Measurements from ENCODE around the gene MAN1A1.

Gene MAN1A1

DNA sequence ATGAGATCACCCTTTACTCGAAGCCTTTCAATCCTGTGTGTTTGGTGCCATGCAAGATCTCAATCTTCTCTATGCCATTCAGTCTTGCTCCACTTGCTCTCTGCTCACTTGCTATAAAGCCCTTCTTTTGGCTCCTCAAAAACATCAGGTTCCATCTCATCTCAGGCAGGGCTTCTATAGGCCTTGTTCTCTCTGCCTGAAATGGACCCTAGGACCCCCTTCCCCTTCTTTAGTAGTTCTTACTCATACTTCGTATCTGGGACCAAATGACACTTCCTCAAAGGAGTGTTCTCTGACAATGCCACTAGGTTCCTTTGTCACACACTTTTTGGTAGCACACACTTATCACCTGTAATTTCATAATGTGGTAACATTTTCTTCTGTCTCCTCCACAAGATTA is 154.4 kb downstream of the MAN1A1 start:
- no peak for DNase-seq (ENCODE audit: low read depth)

DNA sequence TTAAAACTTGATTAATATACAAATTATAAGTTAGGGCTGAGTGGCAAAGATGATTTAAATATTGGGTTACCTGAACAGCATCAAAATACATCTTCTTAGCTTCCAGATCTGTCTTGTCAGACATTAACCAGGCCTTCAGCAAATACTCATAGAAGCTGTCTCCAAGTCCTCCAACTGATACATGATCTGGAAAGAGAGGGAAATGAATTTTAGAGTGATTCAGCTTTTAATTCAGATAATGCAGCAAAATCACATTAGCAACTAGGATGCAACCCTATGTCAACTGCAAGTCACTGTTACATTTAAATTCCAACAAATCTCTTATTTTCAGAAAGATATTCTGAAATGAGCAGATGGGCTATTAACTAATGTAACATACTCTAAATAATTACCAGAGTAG is 155.9 kb downstream of the MAN1A1 start:
- DNase-seq (ENCODE audit: low read depth), result no peak

DNA sequence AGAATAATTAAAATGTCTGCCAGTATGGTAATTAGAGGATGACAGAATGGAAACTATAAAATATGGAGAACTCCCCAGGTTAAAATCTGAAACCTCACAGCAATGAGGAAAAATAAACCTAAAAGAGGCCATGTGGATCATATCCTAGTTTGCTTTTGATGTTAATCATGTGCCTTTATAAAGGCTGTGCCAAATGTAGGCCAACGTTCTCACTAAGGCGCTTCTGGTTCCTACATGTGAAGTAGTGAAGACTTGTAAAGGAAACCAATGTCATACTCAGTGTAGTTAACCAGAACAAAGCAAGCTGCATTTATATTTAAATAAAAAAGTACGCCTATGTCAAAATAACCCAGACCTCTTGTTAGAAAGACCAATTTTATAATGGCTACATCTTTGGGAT is 157.4 kb downstream of the MAN1A1 start:
- DNase-seq (ENCODE audit: low read depth), result no peak

DNA sequence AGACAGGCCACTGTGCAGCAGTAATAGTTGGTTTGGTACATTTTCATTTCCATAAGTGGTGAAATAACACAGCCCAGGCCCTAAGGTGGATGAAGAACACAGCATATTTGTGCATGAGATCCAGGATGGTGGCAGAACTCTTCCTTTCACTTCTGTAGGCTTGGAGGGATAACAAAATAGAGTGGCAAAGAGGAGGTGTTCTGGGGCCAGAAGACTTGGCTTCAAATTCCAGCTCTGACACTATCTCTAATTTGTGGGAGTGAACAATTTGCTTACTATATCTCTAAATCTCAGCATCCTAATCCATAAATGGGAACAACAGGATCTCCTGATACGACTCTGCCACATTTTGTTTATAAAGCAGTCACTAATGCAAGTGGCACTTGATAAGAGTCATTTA is 159.4 kb downstream of the MAN1A1 start:
- DNase-seq (ENCODE audit: low read depth), result no peak

DNA sequence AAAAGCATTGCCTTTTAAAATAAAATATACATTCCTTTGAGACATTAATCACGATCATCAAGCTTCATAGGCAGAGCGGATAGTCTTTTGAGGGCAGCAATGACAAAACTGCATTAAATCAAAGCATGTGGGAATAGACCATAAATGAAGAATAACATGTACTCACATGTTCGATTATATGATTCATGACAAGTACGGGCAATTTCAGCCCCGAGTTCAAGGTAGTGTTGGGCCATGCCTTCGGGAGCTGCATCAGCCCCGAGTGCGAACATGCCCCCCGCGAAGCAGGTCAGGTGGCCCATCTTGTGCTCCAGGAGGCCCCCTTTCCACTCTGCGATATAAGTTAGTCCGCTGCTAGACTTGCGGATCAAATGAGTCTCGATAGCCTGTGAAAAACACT is 160.1 kb downstream of the MAN1A1 start:
- DNase-seq (ENCODE audit: low read depth), result no peak

DNA sequence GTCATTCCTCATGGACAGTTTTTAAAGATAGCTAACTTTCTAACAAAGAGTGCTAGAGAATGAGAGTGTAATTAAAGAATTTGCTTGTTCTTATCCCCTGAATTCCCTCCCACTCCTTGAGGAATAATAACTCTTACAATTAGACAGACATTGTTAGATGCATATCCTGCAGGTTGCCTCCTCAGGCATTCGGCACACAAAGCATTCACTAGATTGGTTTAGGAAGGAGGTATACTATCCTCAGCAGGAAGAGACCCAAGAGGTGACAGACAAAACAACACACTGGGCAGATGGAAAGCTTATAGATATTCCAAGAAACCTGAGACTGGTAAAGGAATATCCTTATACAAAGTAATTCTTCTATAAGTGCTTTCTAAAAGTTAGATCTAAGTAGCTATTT is 162.0 kb downstream of the MAN1A1 start:
- no peak for DNase-seq (ENCODE audit: low read depth)

DNA sequence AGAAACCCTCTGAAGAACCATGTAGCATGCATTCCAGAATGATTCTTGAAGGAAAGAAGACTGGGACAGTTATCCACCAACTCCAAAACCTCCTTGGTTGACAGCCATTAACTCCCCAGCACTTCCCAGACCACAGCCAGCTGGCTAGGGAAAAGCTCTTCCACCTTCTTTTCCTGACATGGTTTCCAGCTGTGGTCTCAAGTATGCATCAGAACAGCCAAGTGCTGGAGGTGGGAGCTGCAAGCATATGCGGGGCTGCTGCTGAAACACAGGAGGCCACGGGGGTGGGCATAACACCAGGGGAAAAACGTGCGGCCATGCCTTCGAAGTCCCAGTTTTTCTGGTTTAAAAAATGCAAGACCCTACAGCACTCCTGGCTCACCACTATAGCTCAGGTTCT is 163.1 kb downstream of the MAN1A1 start:
- DNase-seq (ENCODE audit: low read depth), result no peak

DNA sequence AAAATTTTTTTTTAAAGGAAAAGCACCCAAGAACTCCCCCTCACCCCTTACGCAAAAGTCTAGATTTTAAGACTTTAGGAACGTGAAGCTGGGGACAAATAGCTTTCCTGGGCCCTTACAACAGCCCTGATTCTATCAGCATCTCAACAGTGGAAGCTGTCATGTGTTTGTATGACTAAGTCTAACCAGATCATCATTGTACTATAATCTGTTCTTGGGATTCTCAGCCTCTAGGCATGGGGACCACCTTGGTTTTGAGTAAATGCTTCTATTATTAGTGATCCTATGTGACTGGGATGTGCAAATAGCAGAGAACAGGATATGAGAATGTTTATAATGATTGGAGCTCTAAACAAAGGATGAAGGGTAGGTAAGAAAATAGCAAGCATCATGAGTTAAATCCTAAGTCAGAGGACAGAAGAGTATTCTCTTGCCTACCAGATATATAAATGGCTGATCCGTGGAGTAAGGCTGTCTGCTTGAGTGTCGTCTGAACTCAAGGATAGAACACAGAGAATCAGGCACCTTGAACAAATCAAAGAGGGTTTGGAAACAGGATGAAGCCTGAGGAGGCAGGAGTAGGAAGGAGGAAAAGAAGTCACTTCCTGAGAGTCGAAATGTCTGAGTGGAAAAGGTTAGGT is 165.4 kb downstream of the MAN1A1 start:
- no peak for DNase-seq (ENCODE audit: low read depth)

DNA sequence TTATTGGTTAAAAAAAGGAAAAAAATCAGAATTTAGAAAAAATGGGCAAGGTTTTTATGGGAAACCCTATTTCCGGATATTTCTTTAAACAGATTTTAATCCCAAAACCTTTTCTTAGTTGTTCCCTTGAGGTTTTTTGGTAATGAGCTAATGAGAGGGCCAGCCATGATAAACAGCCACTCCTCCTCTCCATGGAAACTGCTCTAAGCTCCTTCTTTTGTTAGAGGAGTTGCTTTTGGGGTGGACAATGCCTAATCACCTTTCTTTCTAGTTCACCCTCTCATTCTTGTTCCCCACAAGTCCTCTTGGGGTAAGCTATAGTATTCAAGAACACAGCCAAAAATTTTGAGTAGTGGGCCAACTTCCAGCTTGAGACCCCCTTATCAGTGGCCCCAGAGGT is 166.1 kb downstream of the MAN1A1 start:
- DNase-seq (ENCODE audit: low read depth), result no peak

DNA sequence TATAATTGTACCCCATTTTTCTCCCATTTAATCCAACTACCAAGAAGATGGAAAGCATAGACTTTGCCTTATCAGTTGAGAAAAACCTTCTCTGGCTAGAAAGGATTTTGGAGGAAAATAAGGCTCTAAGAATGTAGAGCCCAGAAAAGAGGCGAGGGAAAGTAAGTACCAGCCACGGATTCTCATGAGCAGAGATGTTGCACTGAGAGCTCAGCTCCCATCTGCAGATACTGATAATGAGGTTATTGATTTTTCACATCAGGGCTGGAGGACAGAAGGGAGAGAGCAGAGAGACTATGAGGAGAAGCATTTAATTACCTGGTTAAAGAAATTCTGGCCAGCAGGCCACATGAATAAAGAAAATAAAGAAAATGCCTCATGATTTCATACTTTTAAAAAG is 166.7 kb downstream of the MAN1A1 start:
- DNase-seq (ENCODE audit: low read depth), result no peak

DNA sequence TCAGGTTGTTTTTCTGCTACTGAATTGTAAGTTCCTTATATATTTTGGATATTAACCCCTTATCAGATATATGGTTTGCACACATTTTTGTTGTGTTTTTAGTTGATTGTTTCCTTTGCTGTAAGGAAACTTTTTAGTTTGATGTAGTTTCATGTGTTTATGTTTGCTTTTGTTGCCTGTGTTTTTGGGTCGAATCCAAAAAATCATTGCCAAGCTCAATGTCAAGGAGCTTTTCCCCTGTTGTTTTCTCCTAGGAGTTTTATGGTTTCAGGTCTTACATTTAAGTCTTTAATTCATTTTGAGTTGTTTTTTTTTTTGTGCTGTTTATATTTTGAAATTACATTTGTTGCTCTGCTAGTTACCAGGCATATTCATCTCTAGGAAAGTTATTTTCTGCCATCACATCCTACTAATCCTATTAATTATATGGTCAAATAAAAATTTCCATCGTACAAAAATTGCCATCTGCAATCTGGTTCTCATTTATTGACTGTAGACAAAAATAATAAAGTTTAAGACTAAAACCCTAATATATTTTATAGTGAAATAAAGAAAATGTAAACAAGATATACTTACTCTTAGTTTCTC is 167.3 kb downstream of the MAN1A1 start:
- DNase-seq (ENCODE audit: low read depth), result no peak

DNA sequence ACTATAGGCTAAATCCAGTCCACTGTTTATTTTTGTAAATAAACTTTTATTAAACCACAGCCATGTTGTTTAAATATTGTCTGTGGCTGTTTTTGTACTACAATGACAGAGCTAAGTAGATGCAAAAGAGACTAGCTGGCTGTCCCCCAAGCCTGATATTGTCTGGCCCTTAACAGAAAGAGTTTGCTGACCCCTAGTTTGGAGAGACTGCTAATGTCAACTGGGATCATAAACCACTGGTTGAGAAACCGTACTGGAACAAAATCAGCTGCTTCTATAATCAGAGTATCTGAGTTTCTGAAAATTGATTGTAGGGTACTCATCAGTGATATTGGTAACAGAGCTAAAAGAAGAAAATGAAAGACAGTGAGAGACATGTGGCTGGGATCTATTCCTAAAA is 168.5 kb downstream of the MAN1A1 start:
- no peak for DNase-seq (ENCODE audit: low read depth)

DNA sequence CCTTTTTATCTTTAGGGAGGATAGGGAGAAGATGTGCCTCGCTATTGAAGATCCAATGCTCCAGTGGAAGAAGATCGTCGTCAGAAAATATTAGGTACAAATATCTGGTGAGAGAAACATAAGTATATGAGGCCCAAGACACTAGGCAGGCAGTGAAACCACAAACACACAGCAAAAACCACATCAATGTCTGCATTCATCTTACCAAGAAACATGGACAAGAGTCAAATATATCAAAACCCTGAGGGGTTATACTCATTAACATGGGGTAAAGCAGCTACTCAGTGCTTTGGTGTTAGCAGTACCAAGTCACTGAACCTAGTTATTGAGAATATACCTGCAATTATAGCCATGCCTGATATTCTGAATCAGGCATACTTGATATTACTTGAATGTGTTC is 169.7 kb downstream of the MAN1A1 start:
- no peak for DNase-seq (ENCODE audit: low read depth)

DNA sequence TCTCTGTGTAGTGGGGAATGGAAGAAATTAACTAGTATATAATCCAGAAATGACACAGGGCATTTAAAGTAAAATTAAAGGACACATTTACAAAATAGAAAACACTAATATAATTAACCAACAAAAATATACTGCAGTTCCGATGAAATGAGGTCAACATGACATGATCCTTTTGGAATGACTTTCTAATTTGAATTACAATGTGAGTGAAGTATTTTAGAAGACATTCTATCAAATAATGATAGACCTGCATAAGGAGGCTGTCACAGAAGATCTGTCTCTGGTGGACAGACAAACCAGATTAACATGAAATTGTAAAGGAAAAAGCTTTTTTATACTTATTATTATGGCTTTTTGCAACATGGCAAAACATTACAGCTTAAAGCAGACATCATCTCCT is 170.5 kb downstream of the MAN1A1 start:
- DNase-seq (ENCODE audit: low read depth), result no peak

DNA sequence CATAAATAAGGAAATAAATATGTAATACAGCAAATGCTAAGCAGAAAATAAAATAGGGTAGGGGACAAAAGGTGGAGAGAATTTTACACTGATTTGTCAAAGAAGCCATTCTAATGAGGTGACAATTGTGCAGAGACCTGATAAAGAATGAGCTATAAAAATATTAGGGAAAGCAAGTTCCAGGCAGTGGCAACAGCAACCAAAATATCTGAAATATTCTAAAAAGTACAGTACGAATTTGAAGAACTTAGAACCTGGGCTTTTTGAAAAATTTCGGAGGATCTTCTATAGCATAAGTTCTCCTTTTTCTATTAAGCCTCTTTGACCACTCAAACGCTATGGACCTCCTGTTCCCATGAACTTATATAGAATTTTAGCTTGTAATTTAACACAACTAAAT is 173.1 kb downstream of the MAN1A1 start:
- DNase-seq (ENCODE audit: low read depth), result no peak

DNA sequence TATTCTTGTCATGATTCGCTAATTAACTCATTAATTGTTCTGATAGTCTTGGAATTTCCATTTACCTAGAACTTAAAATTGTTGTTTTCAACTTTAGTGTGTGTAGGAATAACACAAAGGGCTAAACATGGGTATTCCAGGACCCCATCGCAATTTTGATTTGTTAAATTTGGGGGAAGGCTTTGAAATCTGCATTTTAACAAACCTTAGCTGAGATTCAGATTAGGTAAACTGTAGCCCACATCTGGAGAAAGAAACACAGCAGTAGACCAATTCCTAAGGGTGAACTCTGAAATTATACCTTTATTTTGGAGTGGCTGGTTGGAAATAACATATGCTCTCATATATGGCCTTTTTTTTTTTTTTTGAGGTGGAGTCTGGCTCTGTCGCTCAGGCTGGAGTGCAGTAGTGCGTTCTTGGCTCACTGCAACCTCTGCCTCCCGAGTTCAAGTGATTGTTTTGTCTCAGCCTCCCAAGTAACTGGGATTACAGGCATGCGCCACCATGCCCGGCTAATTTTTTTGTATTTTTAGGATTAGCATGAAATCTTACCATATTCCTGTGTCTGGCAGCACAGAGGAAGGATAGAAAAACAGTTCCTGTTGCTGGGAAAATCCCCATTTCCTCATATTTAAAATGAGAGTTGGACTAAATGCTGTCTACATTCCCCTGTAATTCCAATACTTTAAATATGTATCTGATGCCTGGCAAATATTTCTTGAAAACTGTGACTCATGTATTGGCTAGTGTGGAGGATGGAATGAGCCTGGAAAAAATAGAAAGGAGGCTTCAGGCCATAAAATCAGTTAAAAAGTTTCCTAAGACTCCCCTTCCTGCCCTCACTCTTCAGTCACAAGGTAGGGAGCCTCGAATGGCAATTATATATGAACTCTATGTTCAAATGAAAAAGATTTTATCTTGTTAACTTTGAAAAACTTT is 174.4 kb downstream of the MAN1A1 start:
- DNase-seq (ENCODE audit: low read depth), result peak; percentile 22

DNA sequence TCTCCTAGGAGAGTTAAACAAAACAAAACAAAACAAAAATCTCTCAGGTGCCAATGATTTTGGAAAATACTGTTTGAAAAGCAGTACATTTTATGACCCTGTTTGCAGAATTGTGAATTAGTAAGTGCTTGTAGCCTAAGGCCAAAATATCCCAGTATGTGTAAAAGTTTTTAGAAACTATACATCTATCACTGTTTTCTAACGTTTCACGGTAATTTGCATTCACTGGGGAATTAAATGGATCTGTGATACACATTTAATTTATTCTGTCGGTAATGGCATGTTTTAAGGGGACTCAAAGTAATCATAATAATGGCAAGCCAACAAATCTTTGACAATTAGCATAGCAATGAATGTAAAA is 175.5 kb downstream of the MAN1A1 start:
- DNase-seq (ENCODE audit: low read depth), result no peak

DNA sequence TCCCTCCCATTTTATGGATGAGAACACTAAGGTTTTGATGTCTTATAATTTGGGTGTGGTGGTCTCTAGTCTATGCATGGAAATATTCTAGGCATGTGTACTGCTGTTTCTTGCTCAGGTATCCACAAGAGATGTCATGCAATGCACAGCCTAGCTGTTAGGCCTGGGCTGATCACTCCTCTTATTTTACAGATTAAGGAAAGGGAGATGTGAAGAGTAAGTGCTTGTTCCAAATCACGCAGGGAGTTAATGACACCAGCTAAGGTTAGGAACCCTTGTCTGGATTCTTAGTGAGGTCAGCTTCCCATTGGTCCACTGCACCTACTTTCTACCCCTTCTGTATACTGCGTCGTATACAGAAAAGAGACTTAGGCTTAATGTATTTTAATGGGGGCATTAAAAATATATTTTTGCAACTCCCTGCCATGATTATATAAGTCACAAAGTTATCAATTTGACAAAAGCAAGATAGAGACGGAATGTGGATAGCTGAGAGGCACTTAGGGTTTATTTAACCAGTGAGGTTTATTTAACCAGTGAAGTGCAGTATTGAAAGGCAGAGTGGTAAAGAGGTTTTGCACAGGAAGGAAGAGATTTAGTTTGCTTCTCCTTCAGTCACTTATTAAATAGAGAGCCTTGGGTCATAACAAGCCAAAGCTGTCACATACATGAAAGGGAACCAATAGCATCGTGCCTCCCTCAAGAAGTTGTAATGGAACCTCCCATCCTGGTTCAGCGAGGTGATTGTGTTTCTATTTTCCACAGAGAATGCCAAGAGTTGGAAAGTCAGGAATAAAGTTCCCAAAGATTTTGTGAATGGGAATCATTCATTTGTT is 176.1 kb downstream of the MAN1A1 start:
- no peak for DNase-seq (ENCODE audit: low read depth)

DNA sequence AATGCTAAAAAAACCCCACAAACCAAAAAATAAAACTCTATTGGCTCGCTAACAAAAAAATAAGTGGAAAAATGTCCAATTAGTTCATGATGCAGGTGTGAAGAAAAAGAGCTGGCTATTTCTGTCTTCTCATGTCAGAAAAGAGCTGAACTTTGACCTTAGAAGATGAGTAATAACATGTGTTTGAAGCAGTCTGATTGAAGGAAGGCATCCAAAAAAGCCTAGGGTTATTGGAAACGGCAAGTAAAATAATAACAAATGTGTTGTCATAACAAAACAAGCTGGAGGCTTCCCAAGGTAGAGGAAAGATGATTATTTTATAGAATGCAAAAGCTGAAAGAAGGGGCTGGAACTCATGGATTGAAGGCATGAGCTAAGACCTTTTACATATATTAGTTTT is 176.7 kb downstream of the MAN1A1 start:
- DNase-seq (ENCODE audit: low read depth), result peak; percentile 25

DNA sequence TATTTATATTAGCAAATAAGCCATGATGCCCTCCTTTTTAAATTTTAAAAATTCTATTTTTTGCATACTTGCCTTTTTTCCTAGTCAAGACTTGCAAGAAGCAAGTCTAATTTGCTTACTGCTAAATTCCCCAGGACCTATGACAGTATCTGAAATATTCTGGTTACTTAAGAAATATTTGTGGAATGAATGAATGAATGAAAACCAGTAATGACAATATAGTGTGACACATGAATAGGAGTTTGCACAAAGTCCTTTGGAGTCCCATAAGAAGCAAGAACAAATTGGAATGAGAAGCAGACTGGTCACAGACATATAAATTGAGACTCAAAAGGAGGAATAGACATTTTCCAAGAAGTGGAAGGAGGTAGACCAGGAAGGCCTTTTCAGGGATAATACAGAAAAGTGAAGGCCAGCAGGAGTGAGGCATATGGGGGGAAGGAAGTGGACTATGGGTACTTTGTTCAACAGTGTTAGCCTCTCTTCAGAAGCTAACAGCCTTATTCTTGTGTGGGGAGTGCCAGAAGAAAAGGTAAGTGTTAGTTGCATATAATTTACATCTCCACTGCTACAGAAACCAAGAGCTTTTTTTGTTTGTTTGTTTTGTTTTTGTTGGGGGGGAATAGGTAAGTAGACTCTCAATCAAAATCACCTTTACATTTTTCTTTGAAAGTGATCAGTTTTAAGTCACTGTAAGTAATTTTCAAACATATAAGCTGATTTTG is 177.5 kb downstream of the MAN1A1 start:
- DNase-seq (ENCODE audit: low read depth), result no peak

DNA sequence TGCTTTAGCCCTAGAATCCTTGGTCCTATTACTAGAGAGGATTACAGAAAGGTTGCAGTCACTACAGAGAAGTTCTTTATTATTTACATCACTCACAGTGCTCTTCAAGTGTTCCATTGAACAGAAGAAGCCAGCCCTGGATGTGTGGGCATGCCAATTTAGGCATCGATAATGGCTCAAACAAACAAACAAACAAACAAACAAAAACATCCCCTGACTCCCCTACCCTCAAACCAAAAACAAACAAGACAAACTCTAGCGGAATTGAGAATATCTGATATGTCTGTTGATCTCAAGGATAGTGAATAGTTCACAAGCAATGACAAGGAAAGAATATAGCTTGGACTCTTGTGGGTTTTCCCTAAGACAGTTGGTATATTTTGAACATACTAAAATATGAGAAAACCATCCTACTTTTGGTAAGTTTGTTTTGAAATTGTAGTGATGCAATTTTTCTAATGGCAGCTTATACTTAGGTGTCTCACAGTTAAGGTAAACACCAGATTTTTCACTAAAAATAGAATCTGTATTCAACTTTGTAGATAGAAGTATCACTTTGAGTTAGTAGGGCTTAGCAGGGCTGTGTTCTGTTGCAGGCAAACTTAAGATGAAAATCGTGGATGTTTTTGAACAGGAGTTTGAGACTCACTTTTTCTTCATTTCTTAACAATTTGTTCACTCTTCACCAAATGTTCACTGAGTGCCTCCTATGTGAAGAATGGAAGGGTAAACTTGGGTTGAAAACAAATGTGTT is 178.3 kb downstream of the MAN1A1 start:
- no peak for DNase-seq (ENCODE audit: low read depth)

Data from GM04503 (cell line).